Hematopoietic multipotent progenitor cell (in vitro differentiated cells): ENCODE measurements around the gene KLF6. TPM values are rescaled to one million over a fixed set of nuclear protein-coding genes. Genes with fewer than 3 reads are reported as not detected.

ENCODE experiments used
- DNase-seq, 3 donors: peaks; one replicate each; pipeline ENCODE4 v3.0.0-alpha.2; 2011 to 2015; ENCODE audit warnings: low read depth in 2 of 3, low spot score in 2 of 3
- total RNA-seq: library from RNA; depleted of rRNA; stranded (reverse); fragments of >200 nt; gene quantifications from one replicate; pipeline ENCODE4 v1.2.3, GENCODE V29; 2012

The KLF6 gene
- total RNA-seq, 1 donor, result 177 TPM

- no peak for DNase-seq
Observed at GRCh38 chr10:3760083-3760482, 24.9 kb downstream of the KLF6 start.

- DNase-seq, result no peak
Observed at GRCh38 chr10:3759397-3759796, 25.6 kb downstream of the KLF6 start.

GRCh38 chr10:3758491-3758970, 26.5 kb downstream of the KLF6 start:
- DNase-seq, result no peak

- no peak for DNase-seq
Observed at GRCh38 chr10:3757638-3758490, 27.1 kb downstream of the KLF6 start.

- no peak for DNase-seq
Observed at GRCh38 chr10:3757250-3757637, 27.8 kb downstream of the KLF6 start.

GRCh38 chr10:3756360-3756740, 28.7 kb downstream of the KLF6 start:
- no peak for DNase-seq

- no peak for DNase-seq
Observed at GRCh38 chr10:3755440-3756359, 29.3 kb downstream of the KLF6 start.

- no peak for DNase-seq
Observed at GRCh38 chr10:3754727-3755439, 30.1 kb downstream of the KLF6 start.

GRCh38 chr10:3750854-3751253, 34.2 kb downstream of the KLF6 start:
- DNase-seq, result no peak

- DNase-seq, result no peak
Observed at GRCh38 chr10:3750006-3750816, 34.8 kb downstream of the KLF6 start.

GRCh38 chr10:3749600-3749999, 35.4 kb downstream of the KLF6 start:
- peak in 1 of 3 donors; percentile 69 for DNase-seq

GRCh38 chr10:3749011-3749410, 36.0 kb downstream of the KLF6 start:
- no peak for DNase-seq

GRCh38 chr10:3748484-3748883, 36.5 kb downstream of the KLF6 start:
- no peak for DNase-seq

- DNase-seq, result no peak
Observed at GRCh38 chr10:3747984-3748383, 37.0 kb downstream of the KLF6 start.

- no peak for DNase-seq
Observed at GRCh38 chr10:3747248-3747960, 37.6 kb downstream of the KLF6 start.

- no peak for DNase-seq
Observed at GRCh38 chr10:3746634-3747033, 38.4 kb downstream of the KLF6 start.

GRCh38 chr10:3745521-3745920, 39.5 kb downstream of the KLF6 start:
- DNase-seq, result no peak

GRCh38 chr10:3741688-3742461, 43.1 kb downstream of the KLF6 start:
- no peak for DNase-seq
